NT2/D1 (cell line): ENCODE measurements around the gene FRMPD4.

Experiments
- SUZ12 ChIP-seq: IDR thresholded peaks from 2 replicates; pipeline ENCODE4 v1.6.1; 2011; ENCODE audit not compliant: insufficient read length, insufficient read depth; ENCODE audit errors: extremely low read depth
- YY1 ChIP-seq: IDR thresholded peaks from 2 replicates; pipeline ENCODE4 v1.6.1; 2011; ENCODE audit not compliant: insufficient read length, insufficient read depth
- ZNF274 ChIP-seq: IDR thresholded peaks from 2 replicates; pipeline ENCODE4 v1.6.1; 2011; ENCODE audit warnings: mild to moderate bottlenecking, low read depth, low read length

DNA sequence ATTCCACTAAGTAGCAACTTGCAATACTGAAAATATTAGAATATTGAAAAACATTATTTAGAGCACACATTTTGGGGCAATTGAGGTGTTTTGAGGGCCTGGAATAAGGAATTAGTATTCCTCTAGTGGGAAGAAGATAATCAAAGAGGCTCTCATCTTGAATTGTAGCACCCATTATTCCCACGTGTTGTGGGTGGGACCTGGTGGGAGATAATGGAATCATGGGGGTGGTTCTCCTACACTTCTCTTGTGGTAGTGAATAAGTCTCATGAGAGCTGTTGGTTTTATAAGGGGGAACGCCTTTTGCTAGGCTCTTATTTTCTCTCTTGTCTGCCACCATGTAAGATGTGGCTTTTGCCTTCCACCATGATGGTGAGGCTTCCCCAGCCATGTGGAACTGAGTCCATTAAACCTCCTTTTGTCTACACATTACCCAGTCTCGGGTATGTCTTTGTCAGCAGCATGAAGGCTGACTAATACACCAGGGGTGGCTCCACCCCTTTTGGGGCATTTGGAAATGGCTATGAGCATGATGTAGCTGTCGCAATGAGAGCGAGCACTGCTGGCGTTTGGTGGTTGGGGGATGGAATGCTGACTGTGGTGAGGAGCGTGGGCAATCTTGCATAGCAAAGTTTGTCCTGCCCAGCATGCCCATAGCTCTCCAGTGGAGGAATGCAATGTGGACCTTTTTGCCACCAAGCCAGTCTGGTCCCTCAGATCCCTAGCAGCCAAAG, 308.2 kb downstream of the FRMPD4 start:
- TF ChIP-seq ZNF274 (no peak), SUZ12 (no peak), YY1 (no peak)
